GM21619 (cell line): ENCODE measurements around the gene TCN1.
"Not testable (repeated sequence)": the region's sequence is repeated elsewhere in the genome, so short reads cannot be mapped to it uniquely, and the experiment has no call there.

Source experiments
- ATAC-seq: cut with Tn5 transposase; IDR thresholded peaks from one replicate; pipeline ENCODE4 v1.9.1; 2021; ENCODE audit not compliant: unreplicated experiment

The TCN1 gene, protein sequence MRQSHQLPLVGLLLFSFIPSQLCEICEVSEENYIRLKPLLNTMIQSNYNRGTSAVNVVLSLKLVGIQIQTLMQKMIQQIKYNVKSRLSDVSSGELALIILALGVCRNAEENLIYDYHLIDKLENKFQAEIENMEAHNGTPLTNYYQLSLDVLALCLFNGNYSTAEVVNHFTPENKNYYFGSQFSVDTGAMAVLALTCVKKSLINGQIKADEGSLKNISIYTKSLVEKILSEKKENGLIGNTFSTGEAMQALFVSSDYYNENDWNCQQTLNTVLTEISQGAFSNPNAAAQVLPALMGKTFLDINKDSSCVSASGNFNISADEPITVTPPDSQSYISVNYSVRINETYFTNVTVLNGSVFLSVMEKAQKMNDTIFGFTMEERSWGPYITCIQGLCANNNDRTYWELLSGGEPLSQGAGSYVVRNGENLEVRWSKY

DNA sequence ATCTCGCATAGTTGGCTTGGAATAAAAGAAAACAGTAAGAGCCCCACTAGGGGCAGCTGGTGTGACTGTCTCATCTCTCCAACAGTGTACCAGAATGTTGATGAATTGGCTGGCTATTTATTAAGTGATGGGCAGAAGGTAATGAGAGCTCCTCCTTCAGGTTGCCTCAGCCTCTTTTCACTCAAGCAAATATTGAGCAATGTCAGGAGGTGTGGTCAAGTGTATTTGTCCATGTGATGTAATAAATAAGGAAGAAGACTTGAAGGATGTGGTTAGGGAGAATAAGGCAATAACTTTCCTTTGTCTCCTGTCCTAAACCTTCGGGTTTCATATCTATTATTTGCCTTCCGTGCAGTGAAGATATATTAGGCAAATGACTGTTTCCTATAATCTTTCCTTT, at the start of gene TCN1:
TSS of gene TCN1 (minus strand) at position 91 of the 400 bp plus-strand sequence. CDS start at position 74, 17 bp downstream.
- no peak for ATAC-seq

DNA sequence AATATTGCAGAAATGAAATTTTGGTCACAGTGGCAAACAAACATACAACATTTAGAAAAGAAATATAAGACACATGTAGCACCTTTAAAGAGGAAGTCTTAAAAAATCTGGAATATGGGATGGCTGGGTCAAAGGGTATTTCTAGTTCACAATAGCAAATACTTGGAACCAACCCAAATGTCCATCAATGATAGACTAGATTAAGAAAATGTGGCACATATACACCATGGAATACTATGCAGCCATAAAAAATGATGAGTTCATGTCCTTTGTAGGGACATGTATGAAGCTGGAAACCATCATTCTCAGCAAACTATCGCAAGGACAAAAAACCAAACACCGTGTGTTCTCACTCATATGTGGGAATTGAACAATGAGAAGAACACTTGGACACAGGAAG, 37.3 kb upstream of the TCN1 start:
- not testable (repeated sequence) for ATAC-seq

GRCh38 chr11:59901306-59901705, 35.0 kb upstream of the TCN1 start:
- no peak for ATAC-seq

GRCh38 chr11:59900366-59901126, 34.3 kb upstream of the TCN1 start:
- no peak for ATAC-seq

DNA sequence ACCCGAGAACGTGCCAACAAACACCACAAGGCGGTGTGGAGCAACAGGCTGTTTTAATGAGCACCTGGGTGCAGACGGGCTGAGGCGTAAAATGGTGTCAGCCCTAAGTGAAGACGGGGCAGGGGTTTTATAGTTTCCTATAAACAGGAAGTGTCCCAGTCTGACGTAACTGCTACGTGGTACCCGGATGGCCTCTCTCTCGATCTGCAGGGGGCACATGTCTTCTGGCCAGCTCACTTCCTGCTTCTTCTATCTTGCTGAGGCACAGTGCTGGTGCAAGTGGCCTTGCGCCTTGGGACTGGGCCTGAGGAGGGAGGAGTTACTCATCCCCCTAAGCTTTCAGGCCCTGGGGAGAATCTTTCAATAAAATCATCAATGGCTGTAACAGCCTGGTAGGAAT, 33.2 kb upstream of the TCN1 start:
- ATAC-seq = no peak

DNA sequence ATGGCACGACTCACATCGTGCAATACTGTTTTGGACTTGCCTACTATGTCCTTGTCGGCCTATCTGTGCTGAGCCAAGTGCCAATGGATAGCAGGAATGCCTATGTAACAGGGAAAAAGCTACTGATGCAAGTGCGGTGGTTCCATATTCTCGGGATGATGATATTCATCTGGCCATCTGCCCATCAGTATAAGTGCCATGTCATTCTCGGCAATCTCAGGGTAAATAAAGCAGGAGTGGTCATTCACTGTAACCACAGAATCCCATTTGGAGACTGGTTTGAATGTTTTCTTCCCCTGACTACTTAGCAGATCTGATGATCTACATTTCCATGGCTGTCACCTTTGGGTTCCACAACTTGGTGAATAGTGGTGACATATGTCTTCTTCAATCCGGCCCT, 32.4 kb upstream of the TCN1 start:
- no peak for ATAC-seq

- no peak for ATAC-seq
Measured at GRCh38 chr11:59898046-59898445, 31.8 kb upstream of the TCN1 start.

DNA sequence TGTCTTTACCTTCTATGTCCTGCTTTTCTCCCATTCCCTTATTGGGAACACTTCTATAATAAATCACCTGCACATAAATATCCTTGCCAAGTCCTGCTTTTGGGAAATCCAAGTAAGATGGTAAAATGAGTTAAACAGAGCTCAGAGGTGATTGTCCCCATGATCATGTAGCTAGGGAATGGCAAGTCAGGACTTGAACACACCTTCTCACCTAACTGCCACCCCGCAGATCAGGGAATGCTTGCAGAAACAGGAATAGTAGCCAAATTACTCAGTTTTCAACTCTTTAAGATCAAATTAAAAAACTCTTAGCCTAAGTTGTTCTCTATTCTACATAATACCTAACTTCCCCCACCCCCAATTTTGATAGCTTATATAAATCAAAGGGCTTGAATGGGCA, 28.3 kb upstream of the TCN1 start:
- no peak for ATAC-seq

- no peak for ATAC-seq
Measured at GRCh38 chr11:59891781-59892181, 25.5 kb upstream of the TCN1 start.

- ATAC-seq = not testable (repeated sequence)
Measured at GRCh38 chr11:59887156-59887555, 20.9 kb upstream of the TCN1 start.

DNA sequence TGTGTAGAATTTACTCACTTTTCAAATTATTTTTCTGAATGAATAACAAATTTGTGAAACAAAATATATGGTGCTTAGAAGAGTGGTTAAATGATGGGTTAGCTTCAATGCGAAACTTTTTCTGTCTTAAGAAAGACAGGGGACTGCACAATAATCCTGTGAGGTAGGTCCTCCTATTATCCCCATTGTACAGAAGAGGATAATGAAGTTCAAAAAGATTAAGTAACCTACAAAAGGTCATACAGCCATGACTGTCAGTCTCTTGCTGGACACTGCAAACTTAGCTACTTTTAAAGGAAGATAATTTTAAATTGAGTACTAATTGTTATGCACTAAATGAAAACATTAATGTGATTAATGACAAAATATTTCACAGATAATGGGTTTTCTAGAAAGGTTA, 17.3 kb upstream of the TCN1 start:
- no peak for ATAC-seq

DNA sequence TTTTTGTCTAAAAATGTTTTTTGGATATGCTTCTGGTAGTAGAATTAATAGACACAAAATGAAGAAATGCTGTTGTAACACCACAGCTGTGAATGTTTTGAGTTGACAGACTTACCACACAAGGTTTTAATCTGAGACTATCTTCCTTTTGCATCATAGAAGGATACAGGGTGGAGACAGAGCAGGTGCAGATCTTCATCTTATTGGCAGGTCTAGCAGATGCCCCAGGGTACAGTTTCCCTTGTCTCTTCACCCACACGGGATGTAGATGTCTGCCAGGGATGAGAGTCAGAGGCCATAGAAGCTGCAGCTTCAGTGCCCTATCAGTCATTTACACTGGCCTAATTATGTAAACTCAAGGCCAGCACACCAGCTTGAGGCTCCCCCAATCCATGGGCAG, 13.3 kb upstream of the TCN1 start:
- ATAC-seq = no peak

- ATAC-seq = no peak
Measured at GRCh38 chr11:59878575-59878974, 12.3 kb upstream of the TCN1 start, which contains the start of gene OOSP3. Gene OOSP3 (plus strand): TSS chr11:59878782. CDS start chr11:59878809, 27 bp downstream.

- ATAC-seq = no peak
Measured at GRCh38 chr11:59877784-59878183, 11.5 kb upstream of the TCN1 start.

DNA sequence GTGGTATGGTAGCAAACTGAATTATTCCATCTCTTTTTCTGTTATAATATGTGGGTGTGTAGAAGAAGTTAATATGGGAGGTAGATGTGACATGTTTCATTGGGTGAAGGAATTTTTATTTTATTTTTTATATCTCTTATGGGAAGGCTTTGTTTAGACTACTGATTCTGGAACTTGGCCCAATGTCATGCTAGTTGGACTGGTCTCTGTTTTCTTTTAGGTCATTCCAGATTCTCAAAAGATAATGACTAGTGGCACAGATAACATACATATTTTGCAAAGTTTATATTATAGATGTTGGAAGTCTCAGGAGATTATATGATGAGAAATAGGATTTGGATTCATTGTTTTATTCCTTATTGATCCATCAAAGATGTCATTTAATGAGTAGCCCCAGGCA, 11.0 kb upstream of the TCN1 start:
- no peak for ATAC-seq

- no peak for ATAC-seq
Measured at GRCh38 chr11:59875856-59876519, 9.7 kb upstream of the TCN1 start.

DNA sequence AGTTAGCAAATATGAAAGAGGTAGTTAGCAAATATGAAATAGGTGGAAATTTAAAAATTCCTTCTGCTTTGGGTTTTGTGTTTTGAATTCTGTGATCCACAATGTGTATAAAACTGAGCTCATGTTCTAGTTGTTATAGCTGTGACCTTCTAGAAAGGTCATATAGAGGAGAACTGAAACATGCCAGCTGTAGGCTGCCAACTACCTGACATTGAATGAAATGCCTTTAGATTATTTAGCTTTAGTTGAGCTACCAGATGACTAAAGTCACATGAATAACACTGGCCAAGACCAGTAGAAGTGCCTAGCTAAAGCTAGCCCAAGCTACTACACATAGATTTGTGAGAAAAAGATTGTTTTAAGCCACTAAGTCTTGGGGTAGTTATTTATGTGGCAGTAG, 5.8 kb upstream of the TCN1 start:
- no peak for ATAC-seq

DNA sequence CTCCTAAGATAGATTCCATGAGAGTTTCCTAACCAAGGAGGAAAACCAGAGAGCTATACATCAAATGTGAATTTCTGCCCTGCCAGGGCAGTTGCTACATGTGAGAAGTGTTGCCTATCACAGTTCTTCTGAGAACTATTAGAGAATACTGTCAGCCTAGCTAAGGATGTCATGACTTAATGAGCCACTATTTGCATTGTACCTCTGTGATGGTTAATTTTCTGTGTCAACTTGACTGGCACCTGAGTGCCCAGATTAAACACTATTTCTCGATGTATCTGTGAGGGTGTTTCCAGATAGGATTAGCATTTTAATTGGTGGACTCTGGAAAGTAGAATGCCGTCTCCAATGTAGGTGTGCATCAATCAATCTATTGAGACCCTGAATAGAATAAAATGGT, 1.7 kb upstream of the TCN1 start:
- no peak for ATAC-seq

DNA sequence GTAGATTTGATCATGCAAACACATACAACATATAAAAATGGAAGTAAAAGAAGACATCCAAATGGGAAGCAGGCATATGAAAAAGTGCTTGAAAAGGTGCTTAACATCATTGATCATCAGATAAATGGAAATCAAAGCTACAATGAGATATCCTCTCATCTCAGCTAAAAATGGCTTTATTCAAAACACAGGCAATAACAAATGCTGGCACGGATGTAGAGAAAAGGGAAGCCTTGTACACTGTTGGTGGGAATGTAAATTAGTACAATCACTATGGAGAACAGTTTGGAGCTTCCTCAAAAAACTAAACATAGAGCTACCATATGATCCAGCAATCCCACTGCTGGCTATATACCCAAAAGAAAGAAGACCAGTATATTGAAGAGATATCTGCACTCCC, 549 bp upstream of the TCN1 start:
- no peak for ATAC-seq

GRCh38 chr11:59865031-59865430, 1.3 kb downstream of the TCN1 start:
- ATAC-seq = no peak

GRCh38 chr11:59862252-59862651, 4.0 kb downstream of the TCN1 start:
- no peak for ATAC-seq

- no peak for ATAC-seq
Measured at GRCh38 chr11:59859673-59860072, 6.6 kb downstream of the TCN1 start.
